Activated CD4-positive, CD25-positive, alpha-beta regulatory T cell (primary cell): Measurements from ENCODE around the gene LLPH.
"Not testable (repeated sequence)": the region's sequence is repeated elsewhere in the genome, so short reads cannot be mapped to it uniquely, and the experiment has no call there.

Source experiments
- DNase-seq, 4 experiments: peaks; one replicate each; lab custom pipeline; 2025; lab: John Stamatoyannopoulos, UW

LLPH gene

GRCh38 chr12:66130267-66131066 lies at the start of gene LLPH:
LLPH (minus strand) TSS chr12:66130750; CDS start chr12:66129106, 1,644 bp downstream.
- DNase-seq = peak; percentile 78 to 81 (median 79)

DNA sequence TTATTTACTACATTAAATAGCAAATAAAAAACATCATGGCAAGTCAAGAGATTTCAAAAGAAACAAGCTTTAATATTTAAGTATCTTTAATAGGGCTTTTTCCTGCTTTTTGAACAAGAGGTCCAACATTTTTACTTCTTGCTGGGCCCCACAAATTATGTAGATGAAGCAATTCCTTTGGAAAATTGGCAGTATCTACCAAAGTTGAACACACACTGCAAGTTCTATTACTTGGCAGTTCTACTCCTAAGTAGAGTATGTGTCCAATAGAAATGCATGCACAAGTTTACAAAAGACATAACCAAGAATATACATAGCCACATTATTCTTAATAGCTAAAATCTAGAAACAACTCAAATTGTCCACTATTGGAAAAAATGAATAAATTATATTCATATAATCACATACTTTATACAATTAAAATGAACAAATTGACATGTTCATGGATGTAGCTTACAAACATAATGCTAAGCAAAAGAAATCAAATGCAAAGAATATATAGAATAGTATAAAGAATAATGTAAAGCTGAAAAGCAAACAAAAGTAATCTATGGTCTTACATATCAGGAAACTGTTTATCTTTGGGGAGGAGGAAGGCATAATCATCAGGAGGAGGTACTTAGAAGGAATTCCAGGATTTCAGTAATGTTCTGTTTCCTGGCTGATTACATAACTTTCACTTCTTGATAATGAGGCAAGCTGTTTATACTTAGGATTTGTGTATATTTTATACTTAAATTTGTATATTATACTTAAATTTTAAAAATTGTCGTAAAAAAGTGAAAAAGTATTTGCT lies 45.8 kb upstream of the LLPH start:
- DNase-seq = no peak

DNA sequence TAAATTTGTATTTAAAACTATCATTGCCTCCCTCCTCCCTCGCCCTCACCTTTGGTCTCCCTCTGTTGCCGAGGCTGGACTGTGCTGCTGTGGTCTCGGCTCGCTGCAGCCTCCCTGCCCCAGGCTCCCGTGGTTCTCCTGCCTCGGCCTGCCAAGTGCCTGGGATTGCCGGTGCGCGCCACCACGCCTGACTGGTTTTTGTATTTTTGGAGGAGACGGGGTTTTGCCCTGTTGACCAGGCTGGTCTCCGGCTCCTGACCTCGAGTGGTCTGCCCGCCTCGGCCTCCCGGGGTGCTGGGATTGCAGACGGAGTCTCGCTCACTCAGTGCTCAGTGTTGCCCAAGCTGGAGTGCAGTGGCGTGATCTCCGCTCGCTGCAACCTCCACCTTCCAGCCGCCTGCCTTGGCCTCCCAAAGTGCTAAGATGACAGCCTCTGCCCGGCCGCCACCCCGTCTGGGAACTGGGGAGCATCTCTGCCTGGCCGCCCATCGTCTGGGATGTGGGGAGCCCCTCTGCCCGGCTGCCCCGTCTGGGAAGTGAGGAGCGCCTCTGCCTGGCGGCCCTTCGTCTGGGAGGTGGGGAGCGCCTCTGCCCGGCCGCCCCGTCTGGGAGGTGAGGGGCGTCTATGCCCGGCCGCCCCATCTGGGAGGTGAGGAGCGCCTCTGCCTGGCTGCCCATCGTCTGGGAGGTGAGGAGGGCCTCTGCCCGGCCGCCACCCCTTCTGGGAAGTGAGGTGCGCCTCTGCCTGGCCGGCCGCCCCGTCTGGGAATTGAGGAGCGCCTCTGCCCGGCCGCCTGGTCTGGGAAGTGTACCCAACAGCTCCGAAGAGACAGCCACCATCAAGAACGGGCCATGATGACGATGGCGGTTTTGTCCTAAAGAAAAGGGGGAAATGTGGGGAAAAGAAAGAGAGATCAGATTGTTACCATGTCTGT lies 44.1 kb upstream of the LLPH start:
- not testable (repeated sequence) for DNase-seq

DNA sequence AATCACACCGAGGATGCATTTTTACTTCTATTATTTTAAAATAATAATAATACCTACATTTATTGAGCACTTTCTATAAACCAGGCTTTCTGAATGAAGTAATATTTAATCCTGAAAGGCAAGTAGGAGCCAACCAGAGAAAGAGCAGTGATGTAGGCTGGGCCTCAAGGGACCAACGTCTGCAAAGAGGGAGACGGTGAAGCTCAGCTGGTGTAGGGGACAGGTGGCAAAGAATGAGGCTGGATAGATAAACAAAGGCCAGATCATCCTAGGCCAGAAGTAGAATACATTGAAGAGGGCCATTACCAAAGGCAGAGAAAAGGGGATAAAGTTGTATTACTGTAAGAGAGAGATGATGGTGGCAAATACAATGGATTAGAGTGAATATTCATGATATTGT lies 40.1 kb upstream of the LLPH start:
- DNase-seq = no peak

- peak; percentile 55 to 66 (median 64) for DNase-seq
These were observed 38.9 kb upstream of the LLPH start, which contains the start of gene TMBIM4 for GRCh38 chr12:66169221-66170170. TMBIM4 (minus strand) TSS chr12:66169996; CDS start chr12:66169951, 45 bp downstream.

GRCh38 chr12:66168410-66168809 lies 37.9 kb upstream of the LLPH start:
- DNase-seq = no peak

- DNase-seq = no peak
These were observed 36.0 kb upstream of the LLPH start for GRCh38 chr12:66166561-66166960.

DNA sequence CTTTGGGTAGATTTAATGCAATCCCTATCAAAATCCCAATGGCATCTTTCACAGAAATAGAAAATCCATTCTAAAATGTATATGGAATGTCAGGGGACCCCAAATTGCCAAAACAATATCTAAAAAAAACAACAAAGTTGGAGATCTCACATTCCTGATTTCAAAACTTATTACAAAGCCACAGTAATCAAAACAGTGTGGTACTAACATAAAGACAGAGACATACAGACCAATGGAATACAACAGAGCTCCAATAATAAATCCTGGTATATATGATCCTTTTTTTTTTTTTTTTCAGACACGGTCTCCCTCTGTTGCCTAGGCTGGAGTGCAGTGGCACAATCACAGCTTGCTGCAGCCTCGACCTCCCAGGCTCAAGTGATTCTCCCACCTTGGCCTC lies 34.6 kb upstream of the LLPH start:
- DNase-seq = no peak

DNA sequence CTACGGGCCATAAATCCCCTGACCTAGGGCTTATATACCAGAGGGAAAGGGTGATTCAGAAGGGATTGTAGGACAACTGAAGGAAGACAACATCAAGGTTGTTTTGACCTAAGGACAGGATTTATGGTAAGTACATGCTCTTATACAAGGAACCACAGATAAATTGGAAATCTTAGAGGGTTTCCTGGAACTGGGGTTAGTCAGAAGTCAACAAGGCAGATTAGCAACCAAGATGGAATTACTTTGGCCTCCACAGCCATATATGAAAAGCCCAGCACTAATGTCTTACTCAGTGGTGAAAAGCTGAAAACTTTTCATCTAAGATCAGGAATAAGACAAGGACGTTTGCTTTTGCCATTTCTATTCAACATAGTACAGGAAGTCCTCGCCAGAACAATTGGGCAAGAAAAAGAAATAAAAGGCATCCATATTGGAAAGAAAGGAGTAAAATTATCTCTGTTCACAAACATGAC lies 33.8 kb upstream of the LLPH start:
- DNase-seq = no peak

DNA sequence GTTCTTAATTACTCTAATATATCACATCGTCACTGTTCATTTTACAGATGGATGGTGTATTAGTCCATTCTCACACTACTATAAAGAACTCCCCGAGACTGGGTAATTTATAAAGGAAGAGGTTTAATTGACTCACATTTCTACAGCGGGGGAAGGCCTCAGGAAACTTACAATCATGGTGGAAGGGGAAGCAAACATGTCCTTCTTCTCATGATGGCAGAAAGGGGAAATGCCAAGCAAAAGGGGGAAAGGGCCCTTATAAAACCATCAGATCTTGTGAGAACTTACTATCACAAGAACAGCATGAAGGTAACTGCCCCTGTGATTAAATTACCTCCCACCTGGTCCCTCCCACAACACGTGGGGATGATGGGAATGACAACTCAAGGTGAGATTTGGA lies 32.7 kb upstream of the LLPH start:
- DNase-seq = no peak

- no peak for DNase-seq
These were observed 32.2 kb upstream of the LLPH start for GRCh38 chr12:66162701-66163100.

DNA sequence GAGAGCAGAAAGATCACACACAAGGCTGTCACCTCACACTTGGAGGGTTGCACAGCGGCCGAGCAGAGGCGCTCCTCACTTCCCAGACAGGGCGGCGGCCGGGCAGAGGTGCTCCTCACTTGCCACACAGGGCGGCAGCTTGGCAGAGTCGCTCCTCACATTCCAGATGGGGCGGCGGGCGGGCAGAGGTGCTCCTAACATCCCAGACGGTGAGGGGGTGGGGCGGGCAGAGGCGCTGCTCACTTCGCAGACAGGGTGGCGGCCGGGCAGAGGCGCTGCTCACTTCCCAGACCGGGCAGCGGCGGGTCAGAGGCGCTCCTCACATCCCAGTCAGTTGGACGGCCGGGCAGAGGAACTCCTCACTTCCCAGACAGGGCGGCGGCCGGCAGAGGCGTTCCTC lies 30.2 kb upstream of the LLPH start:
- no peak for DNase-seq

DNA sequence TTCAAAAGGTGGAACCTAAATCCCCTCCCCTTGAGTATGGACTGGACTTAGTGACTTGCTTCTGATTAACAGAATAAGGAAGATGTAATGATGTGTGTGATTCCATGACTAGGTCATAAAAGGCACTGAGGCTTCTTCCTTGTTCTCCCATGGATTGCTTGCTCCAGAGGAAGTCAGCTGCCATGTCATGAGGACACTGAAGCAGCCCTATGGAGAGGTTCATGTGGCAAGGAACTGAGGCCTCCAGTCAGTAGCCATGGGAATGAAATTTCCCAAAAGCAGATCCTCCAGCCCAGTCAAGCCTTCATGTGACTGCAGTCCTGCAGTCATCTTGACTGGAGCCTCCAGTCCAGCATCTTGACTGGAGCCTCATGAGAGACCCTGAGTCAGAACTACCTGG lies 28.6 kb upstream of the LLPH start:
- DNase-seq = no peak

DNA sequence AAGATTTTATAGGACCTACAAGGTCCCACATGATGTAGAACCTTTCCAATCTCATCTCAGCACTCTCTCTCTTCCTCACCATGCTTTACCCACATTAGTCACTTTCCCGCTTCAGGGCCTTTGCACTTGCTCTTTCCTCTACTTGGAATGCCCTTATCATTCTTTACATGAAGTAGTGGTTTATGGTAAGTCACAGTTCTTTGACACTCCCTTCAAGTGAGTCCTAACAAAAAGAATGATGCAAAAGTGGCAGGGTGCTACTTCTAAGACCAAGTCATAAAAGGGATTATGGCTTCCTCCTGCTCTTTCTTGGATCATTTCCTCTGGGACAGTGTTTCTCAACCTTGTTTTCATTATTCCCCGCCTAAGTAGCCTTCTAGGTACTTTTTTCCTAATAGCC lies 26.1 kb upstream of the LLPH start:
- no peak for DNase-seq

GRCh38 chr12:66154776-66155175 lies 24.2 kb upstream of the LLPH start:
- no peak for DNase-seq

- no peak for DNase-seq
These were observed 22.2 kb upstream of the LLPH start for GRCh38 chr12:66152732-66153131.

- no peak for DNase-seq
These were observed 19.3 kb upstream of the LLPH start for GRCh38 chr12:66149702-66150398.

DNA sequence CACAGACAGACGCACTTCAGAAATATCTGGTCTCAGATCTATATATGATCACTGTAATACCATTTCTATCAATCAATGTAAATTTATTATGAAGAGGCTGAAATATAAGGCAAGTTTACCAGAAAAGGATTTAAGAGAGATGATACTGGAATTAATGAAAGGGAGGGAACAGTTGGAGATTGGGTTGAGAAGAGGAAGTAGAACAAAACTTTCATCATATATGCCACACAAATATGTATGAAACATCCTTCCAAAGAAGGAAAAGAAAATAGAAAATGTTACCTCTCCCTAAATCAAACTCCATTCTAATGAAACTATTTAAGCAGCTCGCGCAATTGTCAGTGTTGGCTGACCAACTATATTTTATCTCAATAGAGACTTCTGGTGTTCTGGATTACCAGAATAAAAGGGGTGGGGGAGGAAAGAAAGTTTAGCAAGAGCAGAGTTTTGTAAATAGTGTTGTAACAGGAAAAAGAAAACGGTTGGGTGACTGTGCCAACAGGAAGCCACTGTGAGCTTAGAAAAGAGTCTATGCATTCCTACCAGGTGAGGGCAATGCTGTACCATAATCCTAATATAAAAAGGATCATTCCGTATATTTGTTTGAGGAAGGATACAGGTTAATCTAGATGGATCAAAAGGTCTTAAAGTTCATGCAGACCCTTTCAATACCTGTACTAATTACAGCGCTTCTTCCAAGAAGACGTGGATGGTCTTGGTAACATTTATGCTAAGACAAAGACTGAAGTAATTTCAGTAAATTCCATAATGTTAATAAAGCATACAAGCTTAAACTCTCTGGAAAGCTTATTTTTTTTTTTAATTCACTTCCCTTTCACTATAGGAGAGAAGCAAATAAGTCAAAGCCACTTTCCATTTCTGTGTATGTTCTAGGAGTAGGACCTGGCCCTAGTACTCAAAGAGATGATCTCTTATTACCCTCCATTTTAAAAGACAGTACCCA lies 14.5 kb upstream of the LLPH start:
- DNase-seq = no peak

- DNase-seq = no peak
These were observed 13.3 kb upstream of the LLPH start for GRCh38 chr12:66143868-66144267.
